NOMO-1 (cell line): ENCODE results near the gene TSPAN5.

Experiments used
- DNase-seq, 2 experiments: peaks; one replicate each; lab custom pipeline; 2025; ENCODE audit not compliant: unreplicated experiment in 2 of 2; lab: John Stamatoyannopoulos, UW

TSPAN5 gene

GRCh38 chr4:98620087-98620784, 38.2 kb downstream of the TSPAN5 start:
- no peak for DNase-seq

GRCh38 chr4:98619180-98619579, 39.2 kb downstream of the TSPAN5 start:
- DNase-seq, result no peak

DNA sequence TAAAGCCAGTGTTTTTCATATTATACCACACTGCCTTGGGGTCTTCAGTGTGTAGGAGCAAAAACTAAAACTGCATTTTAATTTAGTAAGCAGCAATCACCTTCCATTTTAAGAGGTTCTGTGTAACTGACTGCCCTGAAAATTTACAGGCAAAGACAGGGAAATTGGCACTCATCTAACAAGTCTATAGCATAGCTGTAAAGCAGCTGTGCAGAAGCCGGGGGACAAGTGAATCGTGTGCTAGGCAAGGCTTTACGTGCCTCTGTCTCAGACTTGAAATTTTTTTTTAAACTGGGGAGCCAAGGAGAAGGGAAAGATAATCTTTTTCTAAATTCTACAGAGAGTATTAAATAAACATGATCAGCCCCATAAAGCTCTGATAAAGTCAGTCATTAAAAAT, 39.7 kb downstream of the TSPAN5 start:
- no peak for DNase-seq

GRCh38 chr4:98617358-98618047, 40.9 kb downstream of the TSPAN5 start:
- no peak for DNase-seq

DNA sequence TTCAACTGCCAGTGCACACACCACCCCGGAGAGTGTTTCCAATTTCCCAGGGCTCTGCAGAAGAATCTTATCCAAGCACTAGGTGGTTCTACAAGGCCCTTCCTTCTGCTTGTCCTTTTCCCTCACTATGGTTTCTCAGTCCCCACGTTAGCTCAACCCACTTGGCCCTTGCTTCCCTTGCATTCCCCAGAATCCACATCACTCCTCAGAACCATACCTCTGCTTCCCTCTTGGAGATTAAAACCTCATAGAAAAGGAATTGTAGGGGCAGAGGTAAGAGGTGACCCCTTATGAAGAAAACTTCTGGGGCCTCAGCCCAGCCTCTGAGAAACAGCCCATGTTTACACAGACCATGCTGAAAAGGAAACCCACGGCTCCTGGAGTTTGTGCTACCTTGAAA, 42.4 kb downstream of the TSPAN5 start:
- DNase-seq, result no peak

DNA sequence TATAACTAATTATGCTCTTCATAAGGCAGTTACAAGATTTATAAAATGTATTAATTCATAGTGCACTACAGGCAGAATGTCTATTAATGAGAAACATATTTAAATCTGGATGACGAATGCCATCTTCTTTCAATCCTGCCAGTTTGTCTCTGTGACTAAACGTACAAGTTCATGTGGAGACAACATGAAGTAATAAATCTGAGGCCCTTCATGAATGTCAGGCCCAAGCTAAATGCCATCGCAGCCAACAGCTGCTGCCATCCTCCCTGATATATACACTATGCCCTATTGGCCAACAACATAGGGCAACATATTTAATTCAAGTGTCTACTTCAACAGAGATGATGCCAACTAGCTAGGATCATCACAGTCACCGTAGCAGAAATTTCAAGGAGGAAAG, 43.7 kb downstream of the TSPAN5 start:
- DNase-seq, result no peak

DNA sequence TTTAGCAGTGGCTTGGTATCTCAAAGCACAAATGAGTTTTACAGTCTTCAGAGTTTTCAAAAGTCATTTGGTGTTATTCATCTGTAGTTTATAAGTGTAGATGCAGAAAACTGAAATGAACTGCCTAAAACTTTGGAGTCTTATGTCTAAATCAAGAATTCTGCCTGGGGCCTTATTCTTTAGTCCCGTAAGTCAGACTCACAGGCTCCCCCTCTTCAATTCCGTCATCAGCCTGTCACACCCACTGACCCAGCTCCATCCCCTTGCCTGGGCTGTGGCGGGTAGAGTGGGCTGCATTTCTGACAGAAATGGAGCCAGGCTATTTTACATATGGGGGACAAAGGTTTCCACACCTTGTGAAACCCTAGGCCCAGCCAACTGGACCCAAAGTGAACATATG, 44.3 kb downstream of the TSPAN5 start:
- no peak for DNase-seq

GRCh38 chr4:98613453-98614075, 44.8 kb downstream of the TSPAN5 start:
- DNase-seq, result no peak

DNA sequence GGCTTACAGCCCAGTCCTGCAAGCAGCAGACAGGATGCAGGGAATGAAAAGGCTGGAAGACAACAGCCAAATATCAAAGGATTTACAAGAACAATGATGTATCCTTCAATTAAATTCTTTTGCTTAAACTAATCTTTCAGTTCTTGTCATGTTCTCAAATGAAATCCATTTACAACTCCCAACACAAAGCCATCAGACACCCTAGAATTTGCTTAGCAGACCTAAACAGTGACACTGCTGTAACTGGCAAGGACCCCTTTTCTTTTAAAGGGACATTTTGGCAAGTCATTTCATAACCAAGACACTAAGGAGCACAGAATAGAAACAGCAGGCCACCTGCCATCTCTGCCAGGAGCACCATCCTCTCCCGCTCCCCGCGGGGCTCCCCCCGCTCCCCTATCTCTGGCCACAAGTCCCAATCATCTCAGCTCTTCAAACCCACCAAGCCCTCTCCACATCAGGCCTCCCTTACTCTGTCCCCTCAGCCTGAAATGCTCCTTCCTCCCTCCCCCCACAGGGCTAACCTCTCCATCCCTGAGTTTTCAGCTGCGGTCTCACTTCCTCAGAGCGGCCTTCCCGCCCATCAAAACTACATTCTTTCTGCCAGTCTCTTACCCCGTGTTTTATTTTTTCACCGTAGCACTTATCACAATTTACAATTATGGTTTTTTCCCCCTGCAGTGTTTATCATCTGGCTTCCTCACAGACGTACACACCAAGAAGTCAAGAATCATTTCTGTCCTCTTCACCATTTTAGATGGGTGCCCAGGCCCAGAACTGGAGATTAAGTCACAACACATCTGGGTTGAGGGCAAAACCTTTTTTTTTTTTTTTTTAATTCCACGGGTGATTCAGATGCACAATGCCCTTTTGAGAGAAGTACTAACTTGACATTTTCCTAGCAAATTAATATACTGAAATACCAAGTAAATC, 45.8 kb downstream of the TSPAN5 start:
- no peak for DNase-seq

- DNase-seq, result no peak
These were observed 46.6 kb downstream of the TSPAN5 start for GRCh38 chr4:98611677-98612317.

DNA sequence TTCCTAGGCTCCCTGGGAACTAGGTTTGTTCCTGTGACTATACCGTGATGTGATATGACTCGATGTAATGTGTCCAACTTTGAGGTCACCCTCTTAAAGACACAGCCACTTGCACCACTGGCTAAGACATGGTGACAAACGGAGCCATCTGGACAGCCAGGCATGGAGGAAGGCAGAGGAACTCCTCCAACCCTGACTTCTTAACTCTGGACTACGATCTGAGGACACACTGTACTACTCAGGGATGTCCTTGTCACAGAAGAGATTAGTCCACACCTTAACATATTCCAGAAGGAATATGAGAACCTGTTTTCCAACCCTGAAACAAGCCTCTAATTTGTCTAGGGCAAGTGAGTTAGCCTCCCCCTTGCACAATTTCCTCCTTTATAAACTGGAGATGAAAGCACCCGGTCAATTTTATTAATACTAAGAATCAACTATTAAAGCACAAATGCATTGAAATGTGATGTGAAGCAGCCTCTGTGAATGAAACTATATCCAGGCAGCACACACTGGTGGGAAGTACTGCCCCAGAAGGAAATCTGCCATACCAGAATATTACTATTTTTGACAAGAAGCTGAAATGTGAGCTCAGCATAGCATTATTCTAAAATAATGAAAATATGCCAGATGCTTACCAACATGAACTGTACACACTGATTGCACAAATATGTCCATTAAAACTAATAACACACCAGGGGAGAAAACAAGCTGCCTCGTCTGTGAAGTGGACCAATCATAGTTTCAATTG, 47.3 kb downstream of the TSPAN5 start:
- DNase-seq, result no peak

- no peak for DNase-seq
These were observed 48.0 kb downstream of the TSPAN5 start for GRCh38 chr4:98610431-98610830.

DNA sequence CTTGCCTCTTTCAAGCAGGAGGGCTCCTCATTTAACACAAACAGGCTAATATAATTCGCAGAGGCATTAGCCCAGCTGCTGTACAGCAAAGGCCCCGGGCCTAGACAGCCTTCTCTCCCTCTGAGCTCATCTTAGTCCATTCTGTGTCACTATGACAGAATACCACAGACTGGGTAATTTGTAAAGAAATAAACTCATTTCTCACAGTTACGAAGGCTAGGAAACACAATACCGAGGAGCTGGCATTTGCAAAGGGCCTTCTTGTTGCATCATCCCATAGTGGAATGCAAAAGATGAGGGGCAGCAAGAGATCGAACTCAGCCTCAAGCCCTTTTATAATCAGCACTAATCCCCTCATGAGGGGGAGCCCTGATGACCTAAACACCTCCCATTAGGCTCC, 48.5 kb downstream of the TSPAN5 start:
- no peak for DNase-seq

DNA sequence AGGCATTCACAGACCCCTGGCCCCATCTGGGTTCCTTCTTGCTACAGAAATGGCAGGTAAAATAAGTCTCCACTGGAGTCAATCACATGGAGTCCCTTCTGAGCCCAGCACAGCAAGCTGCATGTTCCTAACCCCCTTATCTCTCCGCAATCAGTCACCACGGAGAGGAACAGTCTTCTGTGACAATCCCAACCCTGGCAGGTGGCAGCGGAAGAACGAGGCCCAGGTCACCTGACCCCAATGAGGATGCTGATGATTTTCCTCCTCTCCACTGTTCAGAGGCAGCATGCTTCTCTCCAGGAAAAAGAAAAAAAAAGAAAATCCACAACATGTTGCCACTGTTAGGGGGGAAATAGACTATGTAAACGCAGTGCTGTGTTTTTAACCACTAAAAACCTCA, 50.1 kb downstream of the TSPAN5 start:
- no peak for DNase-seq

DNA sequence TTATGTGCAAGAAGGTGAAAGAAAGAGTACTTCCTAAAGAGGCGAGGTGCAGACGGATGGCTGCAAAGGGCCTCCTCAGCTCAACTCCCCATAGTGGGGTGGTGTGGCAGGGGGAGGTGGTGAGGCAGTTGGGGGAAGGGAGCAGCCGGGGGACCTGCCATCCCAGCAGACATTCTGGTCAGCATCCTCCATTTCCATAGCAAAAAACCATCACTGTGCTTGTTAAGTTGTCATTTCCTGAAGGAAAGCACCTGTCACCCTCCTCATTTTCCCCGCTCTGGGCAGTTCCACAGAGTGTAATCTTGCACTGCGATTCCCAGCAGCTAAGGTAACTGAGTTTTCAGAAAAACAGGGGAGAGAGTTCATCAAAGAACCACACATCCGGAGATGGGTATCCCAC, 51.5 kb downstream of the TSPAN5 start:
- DNase-seq, result no peak

GRCh38 chr4:98605216-98605615, 53.2 kb downstream of the TSPAN5 start:
- DNase-seq, result no peak

DNA sequence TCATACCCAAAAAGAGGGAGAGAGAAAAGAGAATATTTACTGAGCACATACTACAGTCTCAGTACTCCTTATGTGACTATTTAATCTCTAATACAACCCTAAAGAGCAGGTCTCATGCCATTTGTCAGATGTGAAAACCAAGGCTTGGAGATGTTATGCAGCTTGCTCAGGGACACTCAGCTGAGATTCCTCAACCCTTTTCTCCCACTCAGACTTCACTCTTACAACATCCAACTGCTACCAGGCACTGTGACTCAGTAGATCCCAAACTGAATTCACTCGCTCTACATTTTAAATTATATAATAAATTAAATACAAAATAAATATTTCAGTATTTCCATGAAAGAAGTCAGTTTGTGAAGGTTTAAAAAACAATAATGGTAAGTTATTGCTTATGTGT, 53.7 kb downstream of the TSPAN5 start:
- DNase-seq, result no peak

DNA sequence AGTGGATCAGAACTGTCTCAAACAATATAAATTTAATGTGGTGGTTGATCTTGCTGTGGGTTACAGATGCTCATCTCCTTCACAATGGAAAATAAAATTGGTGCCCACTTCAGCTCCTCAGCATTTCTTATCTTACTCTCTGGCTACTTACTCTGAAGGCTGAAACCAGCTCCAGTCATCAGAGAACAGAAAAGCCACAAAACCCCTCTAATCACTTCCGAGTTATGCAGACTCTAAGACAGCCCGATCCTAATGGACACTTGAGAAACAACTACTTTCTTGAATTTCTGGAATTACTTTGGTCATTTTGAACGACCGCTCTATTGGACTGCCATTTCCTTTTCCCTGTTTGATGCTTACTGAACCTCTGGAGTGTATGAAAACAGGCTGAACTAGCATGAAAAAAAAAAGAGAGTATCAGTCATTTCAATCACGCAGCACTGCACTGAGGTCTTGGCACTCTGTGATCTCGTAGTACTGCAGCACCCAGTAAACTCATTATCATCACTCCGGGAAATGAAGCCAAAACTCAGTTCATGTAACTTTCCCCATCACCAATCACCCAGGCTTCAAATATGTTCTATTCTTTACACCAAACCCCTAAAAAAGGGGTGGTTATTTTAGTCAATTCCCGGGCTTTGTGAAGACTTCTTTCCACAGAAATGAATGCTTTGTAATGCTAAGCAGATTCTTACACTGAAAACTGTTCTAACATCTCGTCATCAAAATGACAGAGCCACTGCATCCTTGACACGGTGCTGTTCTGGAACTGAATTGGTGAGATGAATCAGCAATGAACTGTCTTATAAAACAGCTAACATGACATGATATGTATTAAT, 54.5 kb downstream of the TSPAN5 start:
- DNase-seq, result no peak

- no peak for DNase-seq
These were observed 56.1 kb downstream of the TSPAN5 start for GRCh38 chr4:98602270-98602669.
